Peyer's patch (tissue), 4 donors: ENCODE results near the gene IGFL2. TPM values are rescaled to one million over a fixed set of nuclear protein-coding genes. Genes with fewer than 3 reads are reported as not detected.
"Not testable (repeated sequence)": the region's sequence is repeated elsewhere in the genome, so short reads cannot be mapped to it uniquely, and the experiment has no call there.

ENCODE experiments used
- DNase-seq, 3 donors: peaks; one replicate each; pipeline ENCODE4 v3.0.0-alpha.2; 2017 to 2019
- H3K27ac ChIP-seq, 4 donors: fragments of 200-600 bp; sonication (generic); one replicate each; pipeline ENCODE4 v1.5.1; 2016 to 2019
- H3K27me3 ChIP-seq, 2 donors: fragments of 200-600 bp; sonication (generic); one replicate each; pipeline ENCODE4 v1.5.1; 2019
- H3K36me3 ChIP-seq, 3 donors: fragments of 200-600 bp; sonication (generic); one replicate each; pipeline ENCODE4 v1.5.1; 2016 to 2019
- H3K4me1 ChIP-seq, 4 donors: fragments of 200-600 bp; sonication (generic); one replicate each; pipeline ENCODE4 v1.5.1; 2016 to 2019
- H3K4me3 ChIP-seq, 4 donors: fragments of 200-600 bp; sonication (generic); 1 replicate in 3 of 4; 2 replicates in 1 of 4; pipeline ENCODE4 v1.5.1; 2016 to 2019; ENCODE audit warnings: mild to moderate bottlenecking in 1 of 4
- H3K9me3 ChIP-seq, 4 donors: fragments of 200-600 bp; sonication (generic); one replicate each; pipeline ENCODE4 v1.5.1; 2016 to 2019; ENCODE audit warnings: mild to moderate bottlenecking in 1 of 4
- CTCF ChIP-seq, 6 experiments: fragments of 450-650 bp in 4 of 6; fragments of 200-600 bp in 2 of 6; sonication (generic) in 1 of 6; IDR thresholded peaks; one replicate each; pipeline ENCODE4 v1.5.1; 2017 to 2019; ENCODE audit warnings: antibody characterized with exemption in 6 of 6, mild to moderate bottlenecking in 3 of 6, moderate library complexity in 1 of 6
- POLR2A ChIP-seq, 2 donors: fragments of 450-650 bp; IDR thresholded peaks; one replicate each; pipeline ENCODE4 v1.5.1; 2017; ENCODE audit warnings: antibody characterized with exemption in 2 of 2, mild to moderate bottlenecking in 2 of 2, moderate library complexity in 2 of 2
- total RNA-seq, 4 donors: library from RNA; depleted of rRNA; stranded (reverse); fragments of >200 nt; gene quantifications; one replicate each; pipeline ENCODE4 v1.1.0, GENCODE V29; 2016

The IGFL2 gene
- total RNA-seq, 4 donors from 2014 or later = not detected

- no peaks in the 10 kb centered on the region for H3K9me3 ChIP-seq
- DNase-seq = no peak
- no peak overlapping the region for H3K4me3 ChIP-seq
- H3K27me3 ChIP-seq = no peaks in the 10 kb centered on the region
- no peak for TF ChIP-seq CTCF (IDR thresholded peaks at IDR 0.05)
- TF ChIP-seq POLR2A (IDR thresholded peaks at IDR 0.05) = no peak
- no peaks in the 10 kb centered on the region for H3K36me3 ChIP-seq
- no peak overlapping the region for H3K27ac ChIP-seq
- no peaks in the 10 kb centered on the region for H3K4me1 ChIP-seq
These were observed 28.2 kb downstream of the IGFL2 start for GRCh38 chr19:46176116-46176860.

GRCh38 chr19:46179076-46179759 is 31.2 kb downstream of the IGFL2 start:
- H3K9me3 ChIP-seq = no peaks in the 10 kb centered on the region
- TF ChIP-seq CTCF (IDR thresholded peaks at IDR 0.05) = no peak
- no peaks in the 10 kb centered on the region for H3K4me1 ChIP-seq
- H3K27me3 ChIP-seq = no peaks in the 10 kb centered on the region
- H3K27ac ChIP-seq = no peak overlapping the region
- no peak for DNase-seq
- H3K36me3 ChIP-seq = no peaks in the 10 kb centered on the region
- no peak overlapping the region for H3K4me3 ChIP-seq

- Histone ChIP-seq H3K36me3 (no peaks in the 10 kb centered on the region), H3K27me3 (no peaks in the 10 kb centered on the region), H3K27ac (no peak overlapping the region), H3K4me1 (no peaks in the 10 kb centered on the region), H3K9me3 (no peaks in the 10 kb centered on the region), H3K4me3 (no peak overlapping the region)
- TF ChIP-seq CTCF (IDR thresholded peaks at IDR 0.05) (no peak), POLR2A (IDR thresholded peaks at IDR 0.05) (no peak)
- DNase-seq = no peak
These were observed 32.8 kb downstream of the IGFL2 start for GRCh38 chr19:46180701-46181387.

GRCh38 chr19:46181388-46181779 is 33.3 kb downstream of the IGFL2 start:
- Histone ChIP-seq H3K4me1 (no peaks in the 10 kb centered on the region), H3K9me3 (no peaks in the 10 kb centered on the region), H3K36me3 (no peaks in the 10 kb centered on the region), H3K27ac (no peak overlapping the region), H3K4me3 (no peak overlapping the region), H3K27me3 (no peaks in the 10 kb centered on the region)
- TF ChIP-seq CTCF (IDR thresholded peaks at IDR 0.05) (no peak), POLR2A (IDR thresholded peaks at IDR 0.05) (no peak)
- DNase-seq = no peak

GRCh38 chr19:46182476-46182875 is 34.4 kb downstream of the IGFL2 start:
- no peaks in the 10 kb centered on the region for H3K9me3 ChIP-seq
- no peaks in the 10 kb centered on the region for H3K4me1 ChIP-seq
- TF ChIP-seq POLR2A (IDR thresholded peaks at IDR 0.05) (no peak), CTCF (IDR thresholded peaks at IDR 0.05) (no peak)
- H3K36me3 ChIP-seq = no peaks in the 10 kb centered on the region
- DNase-seq = no peak
- H3K27me3 ChIP-seq = no peaks in the 10 kb centered on the region
- H3K4me3 ChIP-seq = no peak overlapping the region
- H3K27ac ChIP-seq = no peak overlapping the region

GRCh38 chr19:46184775-46185710 is 37.0 kb downstream of the IGFL2 start:
- H3K27ac ChIP-seq, H3K4me3 ChIP-seq, H3K36me3 ChIP-seq, H3K4me1 ChIP-seq, H3K27me3 ChIP-seq, DNase-seq, H3K9me3 ChIP-seq: not testable (repeated sequence)
